HG02970 (cell line): ENCODE measurements around the gene OR5D14.

ENCODE experiments used
- ATAC-seq: cut with Tn5 transposase; IDR thresholded peaks from one replicate; pipeline ENCODE4 v1.9.1; 2021; ENCODE audit warnings: mild to moderate bottlenecking, moderate library complexity, moderate number of reproducible peaks; ENCODE audit not compliant: unreplicated experiment, low FRiP score

OR5D14 gene

DNA sequence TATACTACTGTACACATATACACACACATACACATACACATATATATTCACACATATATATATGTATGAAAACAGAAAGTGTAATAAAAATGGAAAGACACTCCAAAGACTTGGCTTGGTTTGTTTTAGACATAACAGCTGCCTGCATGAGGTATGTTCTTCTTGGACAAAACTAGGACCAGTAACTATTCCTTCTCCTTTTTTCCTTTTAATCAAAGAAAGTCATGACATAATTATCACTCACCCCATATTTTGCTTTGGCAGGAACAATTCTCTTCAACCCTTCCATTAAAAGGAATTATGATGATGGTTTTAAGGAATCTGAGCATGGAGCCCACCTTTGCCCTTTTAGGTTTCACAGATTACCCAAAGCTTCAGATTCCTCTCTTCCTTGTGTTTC lies at the start of gene OR5D14:
Gene OR5D14 (plus strand): TSS at position 301 of the 400 bp plus-strand sequence. CDS start 0 bp downstream, at position 301.
- no peak for ATAC-seq

DNA sequence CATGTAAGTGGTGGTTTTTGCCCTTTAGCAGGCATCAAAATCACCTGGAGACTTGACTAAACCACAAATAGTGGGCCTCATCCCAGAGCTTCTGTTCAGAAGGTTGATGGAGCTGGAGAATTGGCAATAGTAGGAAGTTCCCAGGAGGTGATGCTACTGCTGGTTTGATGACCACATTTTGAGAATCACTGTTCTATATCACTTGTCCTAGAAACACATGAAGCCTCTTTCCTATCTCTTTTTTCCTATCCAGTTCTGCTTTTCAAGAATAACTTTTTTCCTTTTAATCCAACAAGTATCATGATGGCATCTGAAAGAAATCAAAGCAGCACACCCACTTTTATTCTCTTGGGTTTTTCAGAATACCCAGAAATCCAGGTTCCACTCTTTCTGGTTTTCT lies 22.2 kb upstream of the OR5D14 start, which contains the start of gene OR5D13:
Gene OR5D13 (plus strand): TSS at position 301 of the 400 bp plus-strand sequence. CDS start 0 bp downstream, at position 301.
- no peak for ATAC-seq

DNA sequence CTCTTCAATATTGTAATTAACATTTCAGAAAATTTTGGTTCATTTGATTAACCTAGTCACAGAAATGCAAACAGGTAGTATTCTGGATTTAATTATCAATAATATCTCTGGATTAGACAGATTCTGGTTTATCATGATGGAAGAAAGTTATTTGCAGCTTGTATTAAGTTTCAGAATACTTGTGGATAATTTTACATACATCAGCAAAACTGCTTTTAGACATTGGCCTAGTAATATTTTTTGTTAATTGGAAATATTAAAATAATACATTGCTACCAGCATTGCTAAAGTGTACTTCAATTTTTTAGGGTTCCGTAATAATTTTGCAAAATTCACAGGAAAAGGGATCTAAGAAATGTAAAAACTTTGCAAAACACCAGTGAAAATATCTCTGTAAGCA lies 3.8 kb upstream of the OR5D14 start:
- no peak for ATAC-seq

DNA sequence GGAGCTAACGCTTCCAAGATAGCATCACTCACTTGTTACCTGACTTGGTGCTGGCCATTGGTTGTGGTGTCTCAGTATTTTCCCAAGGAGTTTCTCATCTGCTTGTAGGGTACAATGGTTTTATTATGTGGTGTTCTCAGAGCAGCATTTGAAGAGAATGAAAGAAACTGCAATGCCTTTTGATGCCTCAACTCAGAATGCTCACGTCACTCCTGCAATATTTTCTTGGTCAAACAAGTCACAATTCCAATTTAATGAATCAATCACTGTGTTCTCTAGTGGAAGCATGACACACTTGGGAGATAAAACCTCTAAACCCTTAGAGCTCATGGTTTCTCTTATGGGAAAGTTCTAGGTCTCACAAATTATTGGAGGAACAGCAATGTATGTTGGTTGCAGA lies 2.0 kb upstream of the OR5D14 start:
- ATAC-seq, result no peak

DNA sequence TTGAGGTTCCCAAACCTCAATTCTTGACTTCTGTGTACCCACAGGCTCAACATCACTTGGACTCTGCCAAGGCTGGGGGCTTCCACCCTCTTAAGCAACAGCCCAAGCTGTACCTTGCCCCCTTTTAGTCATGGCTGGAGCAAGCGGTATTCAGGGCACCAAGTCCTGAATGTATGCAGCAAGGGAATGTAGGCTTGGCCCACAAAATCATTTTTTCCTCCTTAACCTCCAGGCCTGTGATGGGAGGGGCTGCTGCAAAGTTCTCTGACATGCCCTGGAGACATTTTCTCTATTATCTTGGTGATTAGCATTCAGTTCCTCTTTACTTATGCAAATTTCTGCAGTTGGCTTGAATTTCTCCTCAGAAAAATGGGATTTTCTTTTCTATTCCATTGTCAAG lies 10.9 kb downstream of the OR5D14 start:
- ATAC-seq, result no peak

DNA sequence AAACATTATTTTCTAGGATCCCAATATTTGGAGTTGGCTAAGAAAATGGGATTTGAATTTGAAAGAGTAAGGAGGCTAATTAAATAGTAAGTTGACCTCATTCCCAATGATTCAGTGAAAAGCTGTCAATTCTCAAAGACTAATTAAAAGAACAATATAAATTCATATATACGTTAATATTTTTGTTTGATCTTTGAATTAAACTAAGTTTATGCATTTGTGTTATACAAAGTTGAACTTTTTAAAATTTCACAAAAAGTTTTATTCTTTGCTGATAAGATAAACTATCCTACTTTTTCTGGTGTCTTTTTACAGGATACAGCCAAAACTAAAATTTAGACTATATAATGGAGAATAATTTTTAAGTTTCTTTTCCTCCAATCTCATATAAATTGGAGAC lies 15.7 kb downstream of the OR5D14 start, which contains the start of gene OR5L1:
Gene OR5L1 (plus strand): TSS at position 301 of the 400 bp plus-strand sequence. CDS start 100 bp downstream, outside the sequence.
- no peak for ATAC-seq

DNA sequence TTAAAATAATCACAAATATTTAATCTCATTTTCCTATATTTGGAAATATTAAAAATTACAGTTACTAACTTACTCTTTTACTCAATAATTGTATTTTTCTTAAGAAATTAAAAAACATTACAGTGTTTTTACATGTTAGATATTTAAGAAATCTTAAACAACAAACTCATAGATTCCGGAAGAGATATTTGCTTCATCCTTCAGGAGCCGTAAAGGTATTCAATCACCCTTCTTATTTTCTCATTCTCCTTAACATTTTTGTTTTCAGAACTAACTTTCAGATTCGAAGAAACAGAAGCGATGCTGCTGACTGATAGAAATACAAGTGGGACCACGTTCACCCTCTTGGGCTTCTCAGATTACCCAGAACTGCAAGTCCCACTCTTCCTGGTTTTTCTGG lies 24.0 kb downstream of the OR5D14 start, which contains the start of gene OR5D18:
Gene OR5D18 (plus strand): TSS at position 301 of the 400 bp plus-strand sequence. CDS start 0 bp downstream, at position 301.
- ATAC-seq, result no peak

DNA sequence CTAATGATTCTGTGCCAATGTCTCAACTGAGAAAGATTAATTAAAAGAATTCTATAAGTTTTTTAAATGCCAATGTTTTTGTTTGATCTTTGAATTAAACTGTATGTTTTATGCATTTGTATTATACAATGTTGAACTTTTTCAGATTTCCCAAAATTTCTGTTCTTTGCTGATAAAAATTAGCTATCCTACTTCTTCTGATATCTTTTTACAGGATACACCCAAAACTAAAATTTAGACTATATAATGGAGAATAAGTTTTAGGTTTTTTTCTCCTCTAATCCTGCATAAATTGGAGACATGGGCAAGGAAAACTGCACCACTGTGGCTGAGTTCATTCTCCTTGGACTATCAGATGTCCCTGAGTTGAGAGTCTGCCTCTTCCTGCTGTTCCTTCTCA lies 31.6 kb downstream of the OR5D14 start, which contains the start of gene OR5L2:
Gene OR5L2 (plus strand): TSS at position 301 of the 400 bp plus-strand sequence. CDS start 0 bp downstream, at position 301.
- no peak for ATAC-seq

DNA sequence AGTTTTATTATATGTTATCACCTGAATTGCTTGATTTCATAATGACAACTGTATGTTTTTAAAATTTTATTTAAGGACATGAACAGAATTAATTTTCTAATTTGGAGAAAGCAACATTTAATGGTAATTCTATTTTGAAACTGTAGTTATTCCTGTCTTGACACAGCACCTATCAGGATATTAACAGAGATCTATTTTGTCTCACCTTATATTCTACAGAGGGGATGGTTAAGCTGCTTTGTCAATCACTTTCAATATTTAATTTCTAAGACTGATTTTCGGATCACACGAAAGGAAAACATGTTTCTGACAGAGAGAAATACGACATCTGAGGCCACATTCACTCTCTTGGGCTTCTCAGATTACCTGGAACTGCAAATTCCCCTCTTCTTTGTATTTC lies 43.1 kb downstream of the OR5D14 start, which contains the start of gene OR5D16:
Gene OR5D16 (plus strand): TSS at position 301 of the 400 bp plus-strand sequence. CDS start 0 bp downstream, at position 301.
- no peak for ATAC-seq
